IMR-90 (cell line): Measurements from ENCODE around the gene CALN1. TPM values are rescaled to one million over a fixed set of nuclear protein-coding genes. Genes with fewer than 3 reads are reported as not detected.

Source experiments
- ATAC-seq: fragments of 200-7000 bp; cut with Tn5 transposase; 2 replicates; pipeline ENCODE4 v1.9.1; 2020; ENCODE audit warnings: low read depth, mild to moderate bottlenecking, moderate library complexity
- BruUV-seq: library from RNA; stranded (reverse); fragments of 400-500 nt; replicated peaks from 2 replicates; lab custom pipeline; 2021; lab: Mats Ljungman, UMichigan
- CTCF ChIA-PET: fragments of 300-600 bp; formaldehyde crosslinking; extraction: SDS; loops from one replicate; lab custom pipeline; 2021; ENCODE audit warnings: antibody characterized with exemption; lab: Yijun Ruan, JAX
- POLR2A ChIA-PET: fragments of 300-600 bp; sonication (Branson Sonifier 250); formaldehyde crosslinking; loops from one replicate; lab custom pipeline; 2022; ENCODE audit warnings: antibody characterized with exemption; ENCODE audit not compliant: unreplicated experiment; lab: Charles Lee
- DNase-seq: peaks from one replicate; pipeline ENCODE4 v3.0.0; 2013
- H2AFZ ChIP-seq: replicated peaks from 2 replicates; pipeline ENCODE3; 2013; ENCODE audit warnings: low read length, mild to moderate bottlenecking; ENCODE audit not compliant: poor library complexity
- H2AK5ac ChIP-seq: 2 replicates; pipeline ENCODE4 v1.6.1; 2013; ENCODE audit warnings: low read depth, low read length, inconsistent platforms
- H2AK9ac ChIP-seq: replicated peaks from 2 replicates; pipeline ENCODE3; 2013; ENCODE audit warnings: mild to moderate bottlenecking, low read depth, low read length, moderate library complexity; ENCODE audit not compliant: poor library complexity
- H2BK120ac ChIP-seq: 2 replicates; pipeline ENCODE4 v1.6.1; 2013; ENCODE audit warnings: low read depth, low read length, inconsistent platforms
- H2BK15ac ChIP-seq: 3 replicates; pipeline ENCODE4 v1.6.1; 2013; ENCODE audit warnings: low read depth, low read length, inconsistent platforms
- H2BK20ac ChIP-seq: 2 replicates; pipeline ENCODE4 v1.6.1; 2013; ENCODE audit warnings: low read depth, mild to moderate bottlenecking, inconsistent platforms, low read length, moderate library complexity
- H2BK5ac ChIP-seq: 2 replicates; pipeline ENCODE4 v1.6.1; 2013; ENCODE audit warnings: mild to moderate bottlenecking, low read depth, low read length, inconsistent platforms; ENCODE audit not compliant: poor library complexity, severe bottlenecking
- H3K14ac ChIP-seq: replicated peaks from 2 replicates; pipeline ENCODE4 v1.6.1; 2013; ENCODE audit warnings: low read depth, low read length, inconsistent platforms
- H3K18ac ChIP-seq: 2 replicates; pipeline ENCODE4 v1.6.1; 2013; ENCODE audit warnings: low read depth, low read length, control low read depth
- H3K23ac ChIP-seq: 2 replicates; pipeline ENCODE4 v1.6.1; 2013; ENCODE audit warnings: low read depth, low read length, inconsistent platforms
- H3K27ac ChIP-seq: 2 replicates; pipeline ENCODE4 v1.5.1; 2013; ENCODE audit warnings: mild to moderate bottlenecking, control low read depth, low read length; ENCODE audit not compliant: insufficient read depth
- H3K27me3 ChIP-seq: 2 replicates; pipeline ENCODE4 v1.6.1; 2013; ENCODE audit warnings: low read length; ENCODE audit not compliant: control insufficient read depth, insufficient read depth
- H3K36me3 ChIP-seq: 2 replicates; pipeline ENCODE4 v1.6.1; 2013; ENCODE audit warnings: low read length, mixed read lengths; ENCODE audit not compliant: control insufficient read depth, insufficient read depth
- H3K4ac ChIP-seq: 2 replicates; pipeline ENCODE4 v1.6.1; 2013; ENCODE audit warnings: low read depth, low read length, inconsistent platforms
- H3K4me1 ChIP-seq: 2 replicates; pipeline ENCODE4 v1.6.1; 2013; ENCODE audit warnings: low read length, mixed read lengths; ENCODE audit not compliant: control insufficient read depth, insufficient read depth
- H3K4me2 ChIP-seq: 2 replicates; pipeline ENCODE4 v1.6.1; 2013; ENCODE audit warnings: low read depth, mild to moderate bottlenecking, control low read depth, low read length, moderate library complexity
- H3K4me3 ChIP-seq: 2 replicates; pipeline ENCODE4 v1.5.1; 2013; ENCODE audit warnings: low read depth, mild to moderate bottlenecking, control low read depth, low read length, moderate library complexity; ENCODE audit not compliant: insufficient read depth
- H3K56ac ChIP-seq: 2 replicates; pipeline ENCODE4 v1.6.1; 2013; ENCODE audit warnings: low read length, inconsistent platforms; ENCODE audit not compliant: insufficient read depth; ENCODE audit errors: extremely low read depth
- H3K79me1 ChIP-seq, 2 experiments: 2 replicates each; pipeline ENCODE4 v1.6.1; 2013; ENCODE audit warnings: low read length in 2 of 2, inconsistent platforms in 1 of 2, low read depth in 1 of 2
- H3K9ac ChIP-seq: 2 replicates; pipeline ENCODE4 v1.6.1; 2013; ENCODE audit warnings: low read depth, low read length, control low read depth
- H3K9me1 ChIP-seq: 2 replicates; pipeline ENCODE4 v1.6.1; 2013; ENCODE audit warnings: low read length, inconsistent platforms; ENCODE audit not compliant: insufficient read depth
- H3K9me3 ChIP-seq: 2 replicates; pipeline ENCODE4 v1.6.1; 2013; ENCODE audit warnings: low read length; ENCODE audit not compliant: control insufficient read depth, insufficient read depth
- H4K20me1 ChIP-seq: 2 replicates; pipeline ENCODE4 v1.6.1; 2013; ENCODE audit warnings: low read length, inconsistent platforms; ENCODE audit not compliant: insufficient read depth
- H4K5ac ChIP-seq: 2 replicates; pipeline ENCODE4 v1.6.1; 2013; ENCODE audit warnings: mild to moderate bottlenecking, low read depth, low read length, control low read depth
- H4K8ac ChIP-seq, 2 experiments: 2 replicates each; pipeline ENCODE4 v1.6.1; 2013; ENCODE audit warnings: low read depth in 2 of 2, low read length in 2 of 2, control low read depth in 1 of 2, inconsistent platforms in 1 of 2
- H4K91ac ChIP-seq: 2 replicates; pipeline ENCODE4 v1.6.1; 2013; ENCODE audit warnings: low read depth, low read length, inconsistent platforms; ENCODE audit not compliant: insufficient read depth
- BHLHE40 ChIP-seq: fragments of 150-350 bp; IDR thresholded peaks from 2 replicates; pipeline ENCODE4 v1.6.1; 2016; ENCODE audit warnings: mild to moderate bottlenecking, low read depth, low read length
- CEBPB ChIP-seq: IDR thresholded peaks from 2 replicates; pipeline ENCODE4 v1.6.1; 2012; ENCODE audit warnings: low read depth, low read length, improper control_type of control experiment
- CHD1 ChIP-seq: IDR thresholded peaks from 2 replicates; pipeline ENCODE4 v1.6.1; 2012; ENCODE audit warnings: low read depth, low read length, improper control_type of control experiment
- FOS ChIP-seq: fragments of 150-350 bp; IDR thresholded peaks from 2 replicates; pipeline ENCODE4 v1.6.1; 2016; ENCODE audit warnings: low read depth, low read length
- MAFK ChIP-seq: IDR thresholded peaks from 2 replicates; pipeline ENCODE4 v1.6.1; 2012; ENCODE audit warnings: low read depth, low read length, improper control_type of control experiment
- MAZ ChIP-seq: IDR thresholded peaks from 2 replicates; pipeline ENCODE4 v1.6.1; 2012; ENCODE audit warnings: low read depth, mild to moderate bottlenecking, low read length, improper control_type of control experiment, moderate library complexity, borderline replicate concordance
- MXI1 ChIP-seq: IDR thresholded peaks from 2 replicates; pipeline ENCODE4 v1.6.1; 2012; ENCODE audit warnings: low read depth, mild to moderate bottlenecking, low read length, moderate library complexity, borderline replicate concordance
- NFE2L2 ChIP-seq: fragments of 150-350 bp; IDR thresholded peaks from 2 replicates; pipeline ENCODE4 v1.6.1; 2016; ENCODE audit warnings: low read depth, mild to moderate bottlenecking, low read length
- POLR2A ChIP-seq: IDR thresholded peaks from 2 replicates; pipeline ENCODE4 v1.6.1; 2012; ENCODE audit warnings: mild to moderate bottlenecking, low read depth, low read length
- RAD21 ChIP-seq: IDR thresholded peaks from 2 replicates; pipeline ENCODE4 v1.6.1; 2012; ENCODE audit warnings: low read length, improper control_type of control experiment
- RCOR1 ChIP-seq: IDR thresholded peaks from 2 replicates; pipeline ENCODE4 v1.6.1; 2012; ENCODE audit warnings: mild to moderate bottlenecking, low read length, improper control_type of control experiment; ENCODE audit not compliant: insufficient replicate concordance
- RFX5 ChIP-seq: IDR thresholded peaks from 2 replicates; pipeline ENCODE4 v1.8.0; 2012; ENCODE audit warnings: low read depth, mild to moderate bottlenecking, low read length, moderate library complexity
- SMC3 ChIP-seq: fragments of 150-350 bp; IDR thresholded peaks from 2 replicates; pipeline ENCODE4 v1.6.1; 2016; ENCODE audit warnings: low read depth, mild to moderate bottlenecking, antibody characterized with exemption, low read length, moderate library complexity
- WGBS, 2 experiments: methylation state at CpG; one replicate each; pipeline versions ENCODE4 v1.1.5 to v1.1.7; 2013; ENCODE audit warnings: missing lambda C conversion rate in 2 of 2; ENCODE audit not compliant: insufficient read length in 1 of 2; ENCODE audit errors: extremely low coverage in 2 of 2; 5-methylcytosine and 5-hydroxymethylcytosine counted together
- dilution Hi-C: fragments of 300-500 bp; cut with HindIII; formaldehyde crosslinking; loops from one replicate; pipeline ENCODE4 v1.14.3; 2018; ENCODE audit warnings: low sequenced_read_pairs; ENCODE audit not compliant: unreplicated experiment
- in situ Hi-C: fragments of 300-500 bp; cut with MboI; formaldehyde crosslinking; loops from 3 replicates; pipeline ENCODE4 v1.14.3; 2019; ENCODE audit warnings: low sequenced_read_pairs, inconsistent platforms, mixed read lengths
- intact Hi-C: fragments of 100-400 bp; cut with micrococcal nuclease; formaldehyde crosslinking; loops from 2 replicates; pipeline ENCODE4 v1.10.0; 2022
- polyA plus RNA-seq, 3 experiments: library from polyadenylated mRNA; depleted of rRNA; stranded (reverse); fragments of >200 nt; gene quantifications; 2 replicates each; pipeline ENCODE4 v1.2.3, GENCODE V29; 2012; ENCODE audit warnings: low replicate concordance in 1 of 3
- total RNA-seq: library from RNA; depleted of rRNA; stranded (reverse); fragments of >200 nt; gene quantifications from 2 replicates; pipeline ENCODE4 v1.2.3, GENCODE V29; 2012
- TF ChIP-seq, protein P1 (sequence below): fragments of 150-350 bp; IDR thresholded peaks from 2 replicates; pipeline ENCODE4 v1.6.1; 2016; ENCODE audit warnings: low read depth, mild to moderate bottlenecking, low read length, moderate library complexity, borderline replicate concordance
- TF ChIP-seq, protein P2 (sequence below): conservative IDR thresholded peaks from 2 replicates; pipeline ENCODE4 v1.5.1; 2012; ENCODE audit warnings: mild to moderate bottlenecking, low read depth, low read length, improper control_type of control experiment
- TF ChIP-seq, protein P3 (sequence below): fragments of 150-350 bp; IDR thresholded peaks from 2 replicates; pipeline ENCODE4 v1.6.1; 2017; ENCODE audit warnings: mild to moderate bottlenecking, antibody characterized with exemption, low read length, low read depth

CALN1 gene
- total and polyA plus RNA-seq, 2 of the 4 experiments (the other 2 are of a cell fraction), result not detected

DNA sequence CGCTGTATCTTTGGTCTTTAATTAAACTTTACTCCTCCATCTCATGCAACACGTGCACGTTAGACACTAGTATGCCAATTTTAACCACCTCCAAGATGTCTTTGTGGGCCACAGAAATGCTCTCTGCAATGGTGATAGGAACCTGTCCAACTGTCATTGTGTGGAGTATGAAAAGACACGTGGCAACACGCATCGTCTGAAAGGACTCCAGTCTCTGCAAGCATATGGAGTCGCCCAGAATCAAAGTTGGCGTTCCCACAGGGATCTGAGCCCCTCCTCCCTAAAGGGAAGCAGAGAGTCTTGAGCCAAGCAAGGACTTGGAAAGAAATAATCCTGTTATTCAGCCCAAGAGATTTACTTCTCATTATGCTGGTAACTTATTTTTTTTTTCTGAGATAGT, 301.1 kb downstream of the CALN1 start:
- H3K9ac ChIP-seq, result no peak overlapping the region
- H2AK9ac ChIP-seq, result no peak overlapping the region
- H2AFZ ChIP-seq, result no peak overlapping the region
- H2BK5ac ChIP-seq, result no peak overlapping the region
- no peaks in the 10 kb centered on the region for H3K79me1 ChIP-seq
- intact Hi-C loops, result no loop called here
- no peak overlapping the region for H4K5ac ChIP-seq
- H3K23ac ChIP-seq, result no peak overlapping the region
- H3K4ac ChIP-seq, result no peak overlapping the region
- H4K8ac ChIP-seq, result no peak overlapping the region
- H2BK15ac ChIP-seq, result no peak overlapping the region
- no peak for TF ChIP-seq MAFK
- no peak for TF ChIP-seq NFE2L2
- no peak for TF ChIP-seq RCOR1
- TF ChIP-seq RAD21, result no peak
- TF ChIP-seq, protein P1, sequence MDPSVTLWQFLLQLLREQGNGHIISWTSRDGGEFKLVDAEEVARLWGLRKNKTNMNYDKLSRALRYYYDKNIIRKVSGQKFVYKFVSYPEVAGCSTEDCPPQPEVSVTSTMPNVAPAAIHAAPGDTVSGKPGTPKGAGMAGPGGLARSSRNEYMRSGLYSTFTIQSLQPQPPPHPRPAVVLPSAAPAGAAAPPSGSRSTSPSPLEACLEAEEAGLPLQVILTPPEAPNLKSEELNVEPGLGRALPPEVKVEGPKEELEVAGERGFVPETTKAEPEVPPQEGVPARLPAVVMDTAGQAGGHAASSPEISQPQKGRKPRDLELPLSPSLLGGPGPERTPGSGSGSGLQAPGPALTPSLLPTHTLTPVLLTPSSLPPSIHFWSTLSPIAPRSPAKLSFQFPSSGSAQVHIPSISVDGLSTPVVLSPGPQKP, result no peak
- TF ChIP-seq POLR2A, result no peak
- no peak for TF ChIP-seq FOS
- TF ChIP-seq SMC3, result no peak
- TF ChIP-seq CHD1, result no peak
- no peak for TF ChIP-seq BHLHE40
- no peak for TF ChIP-seq MAZ
- no peak for TF ChIP-seq MXI1
- TF ChIP-seq, protein P2, sequence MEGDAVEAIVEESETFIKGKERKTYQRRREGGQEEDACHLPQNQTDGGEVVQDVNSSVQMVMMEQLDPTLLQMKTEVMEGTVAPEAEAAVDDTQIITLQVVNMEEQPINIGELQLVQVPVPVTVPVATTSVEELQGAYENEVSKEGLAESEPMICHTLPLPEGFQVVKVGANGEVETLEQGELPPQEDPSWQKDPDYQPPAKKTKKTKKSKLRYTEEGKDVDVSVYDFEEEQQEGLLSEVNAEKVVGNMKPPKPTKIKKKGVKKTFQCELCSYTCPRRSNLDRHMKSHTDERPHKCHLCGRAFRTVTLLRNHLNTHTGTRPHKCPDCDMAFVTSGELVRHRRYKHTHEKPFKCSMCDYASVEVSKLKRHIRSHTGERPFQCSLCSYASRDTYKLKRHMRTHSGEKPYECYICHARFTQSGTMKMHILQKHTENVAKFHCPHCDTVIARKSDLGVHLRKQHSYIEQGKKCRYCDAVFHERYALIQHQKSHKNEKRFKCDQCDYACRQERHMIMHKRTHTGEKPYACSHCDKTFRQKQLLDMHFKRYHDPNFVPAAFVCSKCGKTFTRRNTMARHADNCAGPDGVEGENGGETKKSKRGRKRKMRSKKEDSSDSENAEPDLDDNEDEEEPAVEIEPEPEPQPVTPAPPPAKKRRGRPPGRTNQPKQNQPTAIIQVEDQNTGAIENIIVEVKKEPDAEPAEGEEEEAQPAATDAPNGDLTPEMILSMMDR, result no peak
- TF ChIP-seq, protein P3, sequence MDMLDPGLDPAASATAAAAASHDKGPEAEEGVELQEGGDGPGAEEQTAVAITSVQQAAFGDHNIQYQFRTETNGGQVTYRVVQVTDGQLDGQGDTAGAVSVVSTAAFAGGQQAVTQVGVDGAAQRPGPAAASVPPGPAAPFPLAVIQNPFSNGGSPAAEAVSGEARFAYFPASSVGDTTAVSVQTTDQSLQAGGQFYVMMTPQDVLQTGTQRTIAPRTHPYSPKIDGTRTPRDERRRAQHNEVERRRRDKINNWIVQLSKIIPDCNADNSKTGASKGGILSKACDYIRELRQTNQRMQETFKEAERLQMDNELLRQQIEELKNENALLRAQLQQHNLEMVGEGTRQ, result no peak
- no peak for TF ChIP-seq CEBPB
- TF ChIP-seq RFX5, result no peak
- ChIA-PET POLR2A (no interaction called here), CTCF (no interaction called here)
- dilution Hi-C loops, result no loop called here
- H4K91ac ChIP-seq, result no peak overlapping the region
- H3K9me3 ChIP-seq, result peaks cover 27% of the 10 kb centered on the region
- no peak overlapping the region for H3K56ac ChIP-seq
- no peak overlapping the region for H3K4me3 ChIP-seq
- no peak overlapping the region for H2AK5ac ChIP-seq
- H2BK20ac ChIP-seq, result no peak overlapping the region
- BruUV-seq, result no TSS peak
- in situ Hi-C loops, result no loop called here
- no peak overlapping the region for H3K4me2 ChIP-seq
- no peak overlapping the region for H2BK120ac ChIP-seq
- ATAC-seq, result no peak
- no peak for DNase-seq
- no peaks in the 10 kb centered on the region for H3K27me3 ChIP-seq
- no peaks in the 10 kb centered on the region for H3K9me1 ChIP-seq
- H4K20me1 ChIP-seq, result no peaks in the 10 kb centered on the region
- H3K18ac ChIP-seq, result no peak overlapping the region
- no peak overlapping the region for H3K14ac ChIP-seq
- no peaks in the 10 kb centered on the region for H3K36me3 ChIP-seq
- H3K27ac ChIP-seq, result no peak overlapping the region
- H3K4me1 ChIP-seq, result no peaks in the 10 kb centered on the region
- WGBS, 2 experiments, result no CpG with 5 or more reads among the region's 8 CpGs
